GM18505 (cell line): ENCODE results near the gene SCGB2B2.
A peak's percentile ranks its signal among the peaks of the same experiment; 100 is the strongest.
"Not testable (repeated sequence)": the region's sequence is repeated elsewhere in the genome, so short reads cannot be mapped to it uniquely, and the experiment has no call there.

Source experiments
- ATAC-seq: cut with Tn5 transposase; IDR thresholded peaks from one replicate; pipeline ENCODE4 v1.9.1; 2021; ENCODE audit not compliant: unreplicated experiment
- POLR2A ChIP-seq: IDR thresholded peaks from 4 replicates; pipeline ENCODE4 v1.6.1; 2011; ENCODE audit warnings: borderline replicate concordance; ENCODE audit not compliant: insufficient read depth, insufficient read length; ENCODE audit errors: extremely low read depth

Gene SCGB2B2

GRCh38 chr19:34681478-34681877 is 4.5 kb upstream of the SCGB2B2 start:
- no peak for TF ChIP-seq POLR2A
- ATAC-seq = no peak

- no peak for ATAC-seq
- no peak for TF ChIP-seq POLR2A
These were observed 1.5 kb upstream of the SCGB2B2 start for GRCh38 chr19:34678421-34678820.

GRCh38 chr19:34678085-34678412 is 1.1 kb upstream of the SCGB2B2 start:
- TF ChIP-seq POLR2A = no peak
- ATAC-seq = no peak

- peak; percentile 86 for TF ChIP-seq POLR2A
- ATAC-seq = peak; percentile 95
These were observed 576 bp upstream of the SCGB2B2 start, which contains the start of gene ZNF302 for GRCh38 chr19:34677386-34678084. Gene ZNF302 (plus strand): TSS chr19:34677678. CDS start chr19:34678805, 1,127 bp downstream.

GRCh38 chr19:34675919-34676318 is 1.0 kb downstream of the SCGB2B2 start:
- no peak for TF ChIP-seq POLR2A
- no peak for ATAC-seq

GRCh38 chr19:34675250-34675649 is 1.7 kb downstream of the SCGB2B2 start:
- TF ChIP-seq POLR2A = no peak
- no peak for ATAC-seq

- TF ChIP-seq POLR2A = no peak
- ATAC-seq = no peak
These were observed 3.4 kb downstream of the SCGB2B2 start for GRCh38 chr19:34673590-34673989.

GRCh38 chr19:34671972-34672371 is 5.0 kb downstream of the SCGB2B2 start:
- no peak for ATAC-seq

GRCh38 chr19:34669305-34669704 is 7.7 kb downstream of the SCGB2B2 start:
- TF ChIP-seq POLR2A = no peak
- no peak for ATAC-seq

More at GRCh38 chr19:34671972-34672371, 5.0 kb downstream of the SCGB2B2 start:
- no peak for TF ChIP-seq POLR2A

- not testable (repeated sequence) for ATAC-seq
These were observed 8.3 kb downstream of the SCGB2B2 start for GRCh38 chr19:34668690-34669089.

- not testable (repeated sequence) for ATAC-seq
These were observed 8.8 kb downstream of the SCGB2B2 start for GRCh38 chr19:34668077-34668689.

GRCh38 chr19:34667349-34668076 is 9.4 kb downstream of the SCGB2B2 start:
- TF ChIP-seq POLR2A = no peak
- ATAC-seq = no peak

GRCh38 chr19:34666958-34667265 is 10.0 kb downstream of the SCGB2B2 start:
- ATAC-seq = no peak
- no peak for TF ChIP-seq POLR2A
